Thyroid gland (tissue), 4 donors: ENCODE data around the gene SMCO4. TPM values are rescaled to one million over a fixed set of nuclear protein-coding genes. Genes with fewer than 3 reads are reported as not detected.

Experiments used
- DNase-seq, 2 donors: peaks; one replicate each; pipeline ENCODE4 v3.0.0-alpha.2; 2019
- H3K27ac ChIP-seq, 3 donors: fragments of 200-600 bp; sonication (generic); 1 replicate in 2 of 3; 2 replicates in 1 of 3; pipeline ENCODE4 v1.5.1; 2016 to 2019; ENCODE audit warnings: mild to moderate bottlenecking in 1 of 3, moderate library complexity in 1 of 3
- H3K27me3 ChIP-seq: fragments of 200-600 bp; sonication (generic); one replicate; pipeline ENCODE4 v1.5.1; 2019
- H3K36me3 ChIP-seq, 2 donors: fragments of 200-600 bp; sonication (generic); one replicate each; pipeline ENCODE4 v1.5.1; 2016 to 2019
- H3K4me1 ChIP-seq, 2 donors: fragments of 200-600 bp; sonication (generic); one replicate each; pipeline ENCODE4 v1.5.1; 2017 to 2019
- H3K4me3 ChIP-seq, 3 donors: fragments of 200-600 bp; sonication (generic); replicated peaks in 1 of 3; 1 replicate in 2 of 3; 2 replicates in 1 of 3; pipeline ENCODE4 v1.5.1; 2016; ENCODE audit warnings: mild to moderate bottlenecking in 1 of 3
- H3K9me3 ChIP-seq: fragments of 200-600 bp; sonication (generic); one replicate; pipeline ENCODE4 v1.5.1; 2017
- CTCF ChIP-seq, 6 experiments: fragments of 200-600 bp in 3 of 6; fragments of 450-650 bp in 3 of 6; sonication (generic) in 3 of 6; IDR thresholded peaks; one replicate each; pipeline ENCODE4 v1.5.1; 2016 to 2019; ENCODE audit warnings: antibody characterized with exemption in 6 of 6, mild to moderate bottlenecking in 2 of 6, inconsistent platforms in 1 of 6, moderate library complexity in 1 of 6
- POLR2A ChIP-seq, 2 donors: fragments of 450-650 bp; IDR thresholded peaks; one replicate each; pipeline ENCODE4 v1.6.1; 2017; ENCODE audit warnings: antibody characterized with exemption in 2 of 2, mild to moderate bottlenecking in 2 of 2, moderate library complexity in 1 of 2
- WGBS, 2 donors: methylation state at CpG; one replicate each; pipeline ENCODE4 v1.1.5; 2017; 5-methylcytosine and 5-hydroxymethylcytosine counted together
- intact Hi-C: fragments of 100-400 bp; cut with DNase I; formaldehyde crosslinking; loops from one replicate; pipeline ENCODE4 v1.15.1; 2023
- total RNA-seq, 4 donors: library from RNA; depleted of rRNA; stranded (reverse); fragments of >200 nt; gene quantifications; one replicate each; pipeline ENCODE4 v1.2.3, GENCODE V29; 2016

The SMCO4 gene
- total RNA-seq, 4 donors from 2014 or later, result 38.6 to 135 (median 102) TPM

DNA sequence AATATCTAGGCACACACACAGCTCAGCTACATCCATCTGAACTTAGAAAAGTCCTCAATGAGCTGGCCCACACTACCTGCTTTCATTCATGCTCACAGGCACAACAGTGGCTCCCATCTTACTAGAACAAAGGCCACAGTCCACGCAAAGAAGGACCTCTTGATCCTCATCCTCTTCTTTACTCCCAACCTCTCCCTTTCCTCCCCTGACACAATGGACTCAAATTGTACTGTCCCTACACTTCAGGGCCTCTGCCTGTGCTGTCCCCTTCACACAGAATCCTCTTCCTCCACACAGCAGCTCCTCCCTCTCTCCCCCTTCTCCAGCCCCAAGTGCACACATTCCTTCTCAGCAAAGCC lies 12.7 kb downstream of the SMCO4 start:
- Histone ChIP-seq H3K27me3 (no peaks in the 10 kb centered on the region), H3K4me1 (peaks cover 38 to 57% of the 10 kb centered on the region in 2 donors), H3K9me3 (no peaks in the 10 kb centered on the region), H3K36me3 (no peaks in the 10 kb centered on the region), H3K27ac (peak overlapping the region in 2 of 3 donors; percentile 75 to 79), H3K4me3 (no peak overlapping the region)
- WGBS, 2 donors, result 83 to 92% methylated on average over 1 of the region's 1 CpG
- no peak for DNase-seq
- intact Hi-C loops, result no loop called here
- TF ChIP-seq CTCF (IDR thresholded peaks at IDR 0.05) (no peak), POLR2A (IDR thresholded peaks at IDR 0.05) (no peak)

DNA sequence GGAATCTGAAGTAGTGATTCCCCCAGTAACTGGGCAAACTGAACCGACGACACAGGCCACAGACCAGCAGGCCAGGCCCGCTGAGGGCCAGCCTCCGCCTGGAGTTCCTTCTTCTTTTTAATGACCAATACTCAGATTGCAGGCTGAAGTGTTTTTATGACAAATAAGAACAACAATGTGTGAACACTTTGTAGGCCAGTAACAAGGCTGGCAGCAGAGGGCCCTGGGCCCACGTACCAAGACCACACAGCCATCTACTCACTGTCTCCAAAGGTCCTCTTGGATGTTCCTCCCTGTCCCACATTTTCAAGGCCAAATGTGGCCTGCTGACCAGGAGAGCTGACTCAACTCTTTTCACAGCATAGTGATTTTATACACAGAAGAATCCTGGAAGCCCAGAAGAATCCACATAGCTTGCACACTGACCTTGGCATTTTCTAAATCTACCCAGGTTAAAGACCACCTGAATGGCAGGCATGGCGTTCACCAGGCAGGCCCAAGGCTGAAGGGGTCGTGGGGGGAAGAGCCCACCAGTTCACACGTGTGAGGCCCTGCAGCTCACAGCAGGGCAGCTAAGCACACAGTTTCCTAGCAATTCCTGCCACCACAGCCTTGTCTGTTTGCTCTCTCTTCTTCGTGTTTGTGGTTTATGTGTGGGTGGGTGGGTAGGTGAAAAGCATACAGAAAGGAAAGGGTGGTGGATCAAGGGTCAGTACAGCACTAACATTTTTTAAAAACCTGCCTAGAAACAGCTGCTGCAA lies 13.3 kb downstream of the SMCO4 start:
- H3K4me3 ChIP-seq, result no peak overlapping the region
- no peaks in the 10 kb centered on the region for H3K9me3 ChIP-seq
- peaks cover 38 to 62% of the 10 kb centered on the region in 2 donors for H3K4me1 ChIP-seq
- no peaks in the 10 kb centered on the region for H3K27me3 ChIP-seq
- intact Hi-C loops, result no loop called here
- TF ChIP-seq POLR2A (IDR thresholded peaks at IDR 0.05) (peak in 1 of 2 donors; percentile 7), CTCF (IDR thresholded peaks at IDR 0.05) (no peak)
- no peaks in the 10 kb centered on the region for H3K36me3 ChIP-seq
- 58 to 65% methylated on average over 8 to 9 of the region's 9 CpGs for WGBS, 2 donors
- peak overlapping the region; percentile 42 to 79 (median 75) for H3K27ac ChIP-seq
- DNase-seq, result peak in 1 of 2 donors; percentile 20

- DNase-seq, result no peak
- Histone ChIP-seq H3K36me3 (no peaks in the 10 kb centered on the region), H3K27me3 (no peaks in the 10 kb centered on the region), H3K9me3 (no peaks in the 10 kb centered on the region), H3K4me3 (no peak overlapping the region), H3K27ac (peak overlapping the region; percentile 29 to 79 (median 75)), H3K4me1 (peaks cover 38 to 64% of the 10 kb centered on the region in 2 donors)
- WGBS, 2 donors, result 72 to 75% methylated on average over 10 of the region's 10 CpGs
- intact Hi-C loops, result no loop called here
- no peak for TF ChIP-seq CTCF (IDR thresholded peaks at IDR 0.05)
- TF ChIP-seq POLR2A (IDR thresholded peaks at IDR 0.05), result no peak
Observed at GRCh38 chr11:93528757-93529645, 14.2 kb downstream of the SMCO4 start.

DNA sequence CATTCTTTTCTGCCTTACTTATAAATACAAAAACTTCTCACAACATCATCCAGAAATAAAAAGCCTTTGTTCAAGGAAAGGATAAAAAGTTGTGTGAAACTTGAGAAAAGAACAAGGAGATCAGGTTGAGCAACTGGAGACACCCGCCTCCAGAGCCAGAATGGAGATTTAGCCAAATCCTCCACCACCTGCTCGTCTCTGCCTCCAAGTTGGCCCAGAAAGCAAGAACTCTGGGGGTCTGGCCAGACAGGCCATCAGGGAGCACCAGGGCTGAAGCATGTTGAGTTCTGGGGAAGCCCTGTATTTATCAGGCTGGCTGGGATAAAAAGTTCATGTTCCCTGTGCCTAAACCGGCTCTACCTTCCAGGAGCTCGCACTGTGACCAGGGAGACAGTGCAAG lies 14.9 kb downstream of the SMCO4 start:
- Histone ChIP-seq H3K9me3 (no peaks in the 10 kb centered on the region), H3K27ac (peak overlapping the region in 2 of 3 donors; percentile 75 to 79), H3K4me1 (peaks cover 38 to 67% of the 10 kb centered on the region in 2 donors), H3K27me3 (no peaks in the 10 kb centered on the region), H3K36me3 (no peaks in the 10 kb centered on the region), H3K4me3 (no peak overlapping the region)
- intact Hi-C loops, result no loop called here
- DNase-seq, result no peak
- 78 to 90% methylated on average over 4 of the region's 4 CpGs for WGBS, 2 donors
- no peak for TF ChIP-seq POLR2A (IDR thresholded peaks at IDR 0.05)
- TF ChIP-seq CTCF (IDR thresholded peaks at IDR 0.05), result no peak
